ENCODE results near the gene ANK3. TPM values are rescaled to one million over a fixed set of nuclear protein-coding genes. Genes with fewer than 3 reads are reported as not detected.
A peak's percentile ranks its signal among the peaks of the same experiment; 100 is the strongest.

ANK3 gene
- polyA plus RNA-seq, 3 donors = not detected

GRCh38 chr10:60032723-60033122 is 357.0 kb downstream of the ANK3 start:
- H2AFZ ChIP-seq (ENCODE audit: insufficient read depth, low read depth, low read length, poor library complexity, severe bottlenecking) = no peak overlapping the region
- no peaks in the 10 kb centered on the region for H3K36me3 ChIP-seq (replicated peaks in 1 of 2; ENCODE audit: control insufficient read depth in 1 of 2, insufficient read depth in 2 of 2, low read length in 2 of 2)
- Mint-ChIP-seq H3K36me3 (no peaks in the 10 kb centered on the region), H3K27ac (peak overlapping the region; percentile 87 to 96 (median 95)), H3K4me3 (no peak overlapping the region), H3K9me3 (no peaks in the 10 kb centered on the region), H3K27me3 (ENCODE audit: low read depth in 3 of 3) (peaks cover 0 to 2% (median 2%) of the 10 kb centered on the region in 3 donors), H3K4me1 (peaks cover 38% of the 10 kb centered on the region)
- H3K9me3 ChIP-seq (replicated peaks in 1 of 2; ENCODE audit: control insufficient read depth in 1 of 2, insufficient read depth in 1 of 2, low read length in 2 of 2) = no peaks in the 10 kb centered on the region
- WGBS (ENCODE audit: insufficient coverage) = 20% methylated on average over 1 of the region's 1 CpG
- peak; percentile 76 for TF ChIP-seq CTCF (IDR thresholded peaks at IDR 0.05)
- H3K27me3 ChIP-seq (ENCODE audit: control insufficient read depth in 2 of 2, insufficient read depth in 2 of 2, low read length in 2 of 2) = no peaks in the 10 kb centered on the region
- H3K4me2 ChIP-seq (replicated peaks; ENCODE audit: extremely low read depth, low read length, poor library complexity, severe bottlenecking) = peak overlapping the region; percentile 21
- intact Hi-C loops (cut with micrococcal nuclease) = loop anchor here (5.0 to 10.0 kb wide), 5 partner anchors 128 to 405 kb away; partner anchors contain the start of gene CCDC6 (in 1 of the 2)
- H3K9ac ChIP-seq (ENCODE audit: insufficient read depth, low read length, poor library complexity, severe bottlenecking) = peak overlapping the region; percentile 29
- H4K20me1 ChIP-seq (ENCODE audit: insufficient read depth, low read length) = no peaks in the 10 kb centered on the region
- DNase-seq = peak; percentile 87 to 95 (median 94)
- H3K4me3 ChIP-seq (replicated peaks in 1 of 3; ENCODE audit: low read depth in 2 of 3, low read length in 3 of 3) = peak overlapping the region in 1 of 3 experiments; percentile 2
- H3K4me1 ChIP-seq (ENCODE audit: control insufficient read depth in 1 of 2, insufficient read depth in 2 of 2, low read length in 2 of 2) = peaks cover 41 to 42% of the 10 kb centered on the region in 2 donors
- peak overlapping the region; percentile 80 to 83 for H3K27ac ChIP-seq (ENCODE audit: low read depth in 1 of 2, low read length in 2 of 2)
- H3K79me2 ChIP-seq (ENCODE audit: insufficient read depth, low read length) = no peaks in the 10 kb centered on the region

- Mint-ChIP-seq H3K4me1 (peaks cover 38% of the 10 kb centered on the region), H3K36me3 (no peaks in the 10 kb centered on the region), H3K27ac (peak overlapping the region; percentile 87 to 96 (median 95)), H3K9me3 (no peaks in the 10 kb centered on the region), H3K4me3 (peak overlapping the region in 1 of 2 donors; percentile 20), H3K27me3 (ENCODE audit: low read depth in 3 of 3) (peaks cover 0 to 2% (median 2%) of the 10 kb centered on the region in 3 donors)
- DNase-seq = peak; percentile 84 to 92 (median 88)
- peaks cover 41 to 42% of the 10 kb centered on the region in 2 donors for H3K4me1 ChIP-seq (ENCODE audit: control insufficient read depth in 1 of 2, insufficient read depth in 2 of 2, low read length in 2 of 2)
- no peaks in the 10 kb centered on the region for H3K36me3 ChIP-seq (replicated peaks in 1 of 2; ENCODE audit: control insufficient read depth in 1 of 2, insufficient read depth in 2 of 2, low read length in 2 of 2)
- no peaks in the 10 kb centered on the region for H3K9me3 ChIP-seq (replicated peaks in 1 of 2; ENCODE audit: control insufficient read depth in 1 of 2, insufficient read depth in 1 of 2, low read length in 2 of 2)
- peak overlapping the region; percentile 80 to 83 for H3K27ac ChIP-seq (ENCODE audit: low read depth in 1 of 2, low read length in 2 of 2)
- peak overlapping the region; percentile 39 for H3K4me2 ChIP-seq (replicated peaks; ENCODE audit: extremely low read depth, low read length, poor library complexity, severe bottlenecking)
- peak overlapping the region; percentile 29 for H3K9ac ChIP-seq (ENCODE audit: insufficient read depth, low read length, poor library complexity, severe bottlenecking)
- no peaks in the 10 kb centered on the region for H3K79me2 ChIP-seq (ENCODE audit: insufficient read depth, low read length)
- no peak for TF ChIP-seq CTCF (IDR thresholded peaks at IDR 0.05)
- intact Hi-C loops (cut with micrococcal nuclease) = loop anchor here (5.0 to 10.0 kb wide), 5 partner anchors 127 to 404 kb away; partner anchors contain the start of gene CCDC6 (in 1 of the 2)
- H4K20me1 ChIP-seq (ENCODE audit: insufficient read depth, low read length) = no peaks in the 10 kb centered on the region
- no peaks in the 10 kb centered on the region for H3K27me3 ChIP-seq (ENCODE audit: control insufficient read depth in 2 of 2, insufficient read depth in 2 of 2, low read length in 2 of 2)
- H2AFZ ChIP-seq (ENCODE audit: insufficient read depth, low read depth, low read length, poor library complexity, severe bottlenecking) = no peak overlapping the region
- H3K4me3 ChIP-seq (replicated peaks in 1 of 3; ENCODE audit: low read depth in 2 of 3, low read length in 3 of 3) = peak overlapping the region in 1 of 3 experiments; percentile 11
Observed at GRCh38 chr10:60031664-60032063, 358.0 kb downstream of the ANK3 start.

All from CD14-positive monocyte (primary cell).